HL-60 (cell line): Measurements from ENCODE around the gene ZNF318.

Experiments
- DNase-seq, 2 experiments: peaks; one replicate each; pipeline ENCODE4 v3.0.0-alpha.2; 2010 to 2020; ENCODE audit warnings: low read depth in 1 of 2, low spot score in 1 of 2
- H3K27ac ChIP-seq: fragments of 250-450 bp; sonication (Bioruptor Pico); replicated peaks from 2 replicates; pipeline ENCODE4 v1.5.1; 2020; ENCODE audit warnings: mild to moderate bottlenecking, moderate library complexity
- H3K27me3 ChIP-seq: fragments of 250-450 bp; sonication (Bioruptor Pico); 2 replicates; pipeline ENCODE4 v1.5.1; 2021; ENCODE audit warnings: mild to moderate bottlenecking, moderate library complexity; ENCODE audit not compliant: insufficient read depth, poor library complexity, severe bottlenecking
- H3K4me3 ChIP-seq: replicated peaks from 2 replicates; pipeline ENCODE4 v1.5.1; 2011; ENCODE audit warnings: mild to moderate bottlenecking, control low read depth, low read length; ENCODE audit not compliant: insufficient read depth
- GABPA ChIP-seq: IDR thresholded peaks from 2 replicates; pipeline ENCODE4 v1.6.1; 2012; ENCODE audit warnings: low read depth
- POLR2AphosphoS5 ChIP-seq: IDR thresholded peaks from 2 replicates; pipeline ENCODE4 v1.6.1; 2012; ENCODE audit warnings: low read depth
- SPI1 ChIP-seq: IDR thresholded peaks from 2 replicates; pipeline ENCODE4 v1.6.1; 2012; ENCODE audit warnings: low read depth, mild to moderate bottlenecking, borderline replicate concordance
- TF ChIP-seq, protein P1 (sequence below): IDR thresholded peaks from one replicate; pipeline ENCODE4 v1.5.1; 2011; ENCODE audit warnings: low read length, control low read depth, inconsistent platforms; ENCODE audit not compliant: insufficient read depth
- TF ChIP-seq, protein P2 (sequence below): IDR thresholded peaks from 2 replicates; pipeline ENCODE4 v1.6.1; 2012; ENCODE audit warnings: low read depth; ENCODE audit not compliant: insufficient replicate concordance

Gene ZNF318

GRCh38 chr6:43296780-43297497 is 72.5 kb downstream of the ZNF318 start:
- Histone ChIP-seq H3K27me3 (peaks cover 10% of the 10 kb centered on the region), H3K27ac (no peak overlapping the region), H3K4me3 (no peak overlapping the region)
- DNase-seq = no peak
- TF ChIP-seq, protein P1, sequence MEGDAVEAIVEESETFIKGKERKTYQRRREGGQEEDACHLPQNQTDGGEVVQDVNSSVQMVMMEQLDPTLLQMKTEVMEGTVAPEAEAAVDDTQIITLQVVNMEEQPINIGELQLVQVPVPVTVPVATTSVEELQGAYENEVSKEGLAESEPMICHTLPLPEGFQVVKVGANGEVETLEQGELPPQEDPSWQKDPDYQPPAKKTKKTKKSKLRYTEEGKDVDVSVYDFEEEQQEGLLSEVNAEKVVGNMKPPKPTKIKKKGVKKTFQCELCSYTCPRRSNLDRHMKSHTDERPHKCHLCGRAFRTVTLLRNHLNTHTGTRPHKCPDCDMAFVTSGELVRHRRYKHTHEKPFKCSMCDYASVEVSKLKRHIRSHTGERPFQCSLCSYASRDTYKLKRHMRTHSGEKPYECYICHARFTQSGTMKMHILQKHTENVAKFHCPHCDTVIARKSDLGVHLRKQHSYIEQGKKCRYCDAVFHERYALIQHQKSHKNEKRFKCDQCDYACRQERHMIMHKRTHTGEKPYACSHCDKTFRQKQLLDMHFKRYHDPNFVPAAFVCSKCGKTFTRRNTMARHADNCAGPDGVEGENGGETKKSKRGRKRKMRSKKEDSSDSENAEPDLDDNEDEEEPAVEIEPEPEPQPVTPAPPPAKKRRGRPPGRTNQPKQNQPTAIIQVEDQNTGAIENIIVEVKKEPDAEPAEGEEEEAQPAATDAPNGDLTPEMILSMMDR = no peak
- TF ChIP-seq, protein P2, sequence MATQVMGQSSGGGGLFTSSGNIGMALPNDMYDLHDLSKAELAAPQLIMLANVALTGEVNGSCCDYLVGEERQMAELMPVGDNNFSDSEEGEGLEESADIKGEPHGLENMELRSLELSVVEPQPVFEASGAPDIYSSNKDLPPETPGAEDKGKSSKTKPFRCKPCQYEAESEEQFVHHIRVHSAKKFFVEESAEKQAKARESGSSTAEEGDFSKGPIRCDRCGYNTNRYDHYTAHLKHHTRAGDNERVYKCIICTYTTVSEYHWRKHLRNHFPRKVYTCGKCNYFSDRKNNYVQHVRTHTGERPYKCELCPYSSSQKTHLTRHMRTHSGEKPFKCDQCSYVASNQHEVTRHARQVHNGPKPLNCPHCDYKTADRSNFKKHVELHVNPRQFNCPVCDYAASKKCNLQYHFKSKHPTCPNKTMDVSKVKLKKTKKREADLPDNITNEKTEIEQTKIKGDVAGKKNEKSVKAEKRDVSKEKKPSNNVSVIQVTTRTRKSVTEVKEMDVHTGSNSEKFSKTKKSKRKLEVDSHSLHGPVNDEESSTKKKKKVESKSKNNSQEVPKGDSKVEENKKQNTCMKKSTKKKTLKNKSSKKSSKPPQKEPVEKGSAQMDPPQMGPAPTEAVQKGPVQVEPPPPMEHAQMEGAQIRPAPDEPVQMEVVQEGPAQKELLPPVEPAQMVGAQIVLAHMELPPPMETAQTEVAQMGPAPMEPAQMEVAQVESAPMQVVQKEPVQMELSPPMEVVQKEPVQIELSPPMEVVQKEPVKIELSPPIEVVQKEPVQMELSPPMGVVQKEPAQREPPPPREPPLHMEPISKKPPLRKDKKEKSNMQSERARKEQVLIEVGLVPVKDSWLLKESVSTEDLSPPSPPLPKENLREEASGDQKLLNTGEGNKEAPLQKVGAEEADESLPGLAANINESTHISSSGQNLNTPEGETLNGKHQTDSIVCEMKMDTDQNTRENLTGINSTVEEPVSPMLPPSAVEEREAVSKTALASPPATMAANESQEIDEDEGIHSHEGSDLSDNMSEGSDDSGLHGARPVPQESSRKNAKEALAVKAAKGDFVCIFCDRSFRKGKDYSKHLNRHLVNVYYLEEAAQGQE = no peak
- TF ChIP-seq POLR2AphosphoS5 (no peak), GABPA (no peak)

DNA sequence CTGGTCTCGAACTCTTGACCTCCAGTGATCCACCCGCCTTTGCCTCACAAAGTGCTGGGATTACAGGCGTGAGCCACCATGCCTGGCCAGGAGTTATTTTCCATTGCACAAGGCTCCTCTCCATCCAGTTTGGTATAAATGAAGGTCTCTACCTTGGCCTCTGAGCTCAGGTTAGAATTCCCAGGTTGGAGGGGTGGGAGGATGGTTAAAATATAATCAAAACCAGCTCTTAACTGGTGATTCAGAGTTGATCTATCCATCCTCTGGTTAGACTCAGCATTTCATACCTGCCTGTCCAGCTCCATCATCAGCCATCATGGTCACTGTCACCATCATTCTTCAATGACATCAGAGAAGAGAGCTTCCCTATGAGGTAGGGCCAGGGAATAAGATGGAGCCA is 74.0 kb downstream of the ZNF318 start:
- Histone ChIP-seq H3K4me3 (no peak overlapping the region), H3K27ac (no peak overlapping the region), H3K27me3 (peaks cover 10% of the 10 kb centered on the region)
- no peak for DNase-seq
- TF ChIP-seq, protein P2 = no peak
- TF ChIP-seq SPI1 = no peak
- TF ChIP-seq, protein P1 = no peak
- no peak for TF ChIP-seq POLR2AphosphoS5
- no peak for TF ChIP-seq GABPA

DNA sequence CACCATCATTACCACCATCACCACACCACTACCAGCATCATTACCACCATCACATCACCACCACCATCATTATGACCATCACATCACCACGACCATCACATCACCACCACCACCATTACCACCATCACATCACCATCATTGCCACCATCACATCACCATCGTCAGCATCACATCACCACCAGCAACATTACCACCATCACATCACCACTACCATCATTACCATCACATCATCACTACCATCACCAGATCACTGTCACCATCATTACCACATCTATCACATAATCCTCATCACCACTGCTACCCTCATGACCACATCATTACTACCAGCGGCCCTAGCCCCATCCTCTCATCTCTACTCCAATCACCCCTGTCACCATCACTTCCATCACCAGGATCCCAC is 74.9 kb downstream of the ZNF318 start:
- no peak for DNase-seq
- TF ChIP-seq, protein P2 = no peak
- TF ChIP-seq SPI1 = no peak
- TF ChIP-seq GABPA = no peak
- TF ChIP-seq POLR2AphosphoS5 = no peak
- TF ChIP-seq, protein P1 = no peak

More for the DNA sequence above, 74.9 kb downstream of the ZNF318 start:
- no peak overlapping the region for H3K4me3 ChIP-seq
- no peak overlapping the region for H3K27ac ChIP-seq
- peaks cover 9% of the 10 kb centered on the region for H3K27me3 ChIP-seq
